Muscle layer of colon (tissue), 2 donors: ENCODE data around the gene CREM.
A peak's percentile ranks its signal among the peaks of the same experiment; 100 is the strongest.

Experiments
- H3K27ac ChIP-seq: one replicate; pipeline ENCODE4 v1.7.0; 2013; ENCODE audit warnings: low read depth, mild to moderate bottlenecking, low read length, moderate library complexity
- H3K27me3 ChIP-seq, 2 donors: one replicate each; pipeline ENCODE4 v1.7.0; 2013; ENCODE audit warnings: low read length in 2 of 2, mild to moderate bottlenecking in 2 of 2; ENCODE audit not compliant: insufficient read depth in 2 of 2, control insufficient read depth in 1 of 2
- H3K36me3 ChIP-seq: one replicate; pipeline ENCODE4 v1.7.0; 2013; ENCODE audit warnings: mild to moderate bottlenecking, low read length; ENCODE audit not compliant: insufficient read depth
- H3K4me1 ChIP-seq: one replicate; pipeline ENCODE4 v1.7.0; 2013; ENCODE audit warnings: mild to moderate bottlenecking, low read length; ENCODE audit not compliant: insufficient read depth
- H3K4me3 ChIP-seq, 2 donors: one replicate each; pipeline ENCODE4 v1.7.0; 2013; ENCODE audit warnings: low read length in 2 of 2, low read depth in 1 of 2, mild to moderate bottlenecking in 1 of 2, moderate library complexity in 1 of 2
- H3K9ac ChIP-seq: one replicate; pipeline ENCODE4 v1.7.0; 2013; ENCODE audit warnings: low read length
- H3K9me3 ChIP-seq: one replicate; pipeline ENCODE4 v1.7.0; 2013; ENCODE audit warnings: mild to moderate bottlenecking, low read length
- donor health status: abdominal sarcoma.
- donor health status: Adenocarcinoma of cecum.

The CREM gene

GRCh38 chr10:35172574-35172973, 45.9 kb downstream of the CREM start:
- Histone ChIP-seq H3K36me3 (no peaks in the 10 kb centered on the region), H3K27me3 (no peaks in the 10 kb centered on the region), H3K4me1 (no peaks in the 10 kb centered on the region), H3K27ac (no peak overlapping the region), H3K9ac (no peak overlapping the region), H3K9me3 (no peaks in the 10 kb centered on the region), H3K4me3 (no peak overlapping the region)

- Histone ChIP-seq H3K36me3 (no peaks in the 10 kb centered on the region), H3K4me1 (no peaks in the 10 kb centered on the region), H3K27ac (no peak overlapping the region), H3K27me3 (no peaks in the 10 kb centered on the region), H3K4me3 (no peak overlapping the region), H3K9ac (no peak overlapping the region), H3K9me3 (no peaks in the 10 kb centered on the region)
These were observed 51.7 kb downstream of the CREM start for GRCh38 chr10:35178331-35178730.

- Histone ChIP-seq H3K27me3 (no peaks in the 10 kb centered on the region), H3K36me3 (no peaks in the 10 kb centered on the region), H3K9me3 (no peaks in the 10 kb centered on the region), H3K27ac (no peak overlapping the region), H3K4me1 (no peaks in the 10 kb centered on the region), H3K9ac (no peak overlapping the region), H3K4me3 (no peak overlapping the region)
These were observed 56.2 kb downstream of the CREM start for GRCh38 chr10:35182631-35183510.

GRCh38 chr10:35184527-35185171, 58.0 kb downstream of the CREM start:
- no peaks in the 10 kb centered on the region for H3K36me3 ChIP-seq
- H3K27ac ChIP-seq, result no peak overlapping the region
- no peaks in the 10 kb centered on the region for H3K27me3 ChIP-seq
- H3K4me1 ChIP-seq, result no peaks in the 10 kb centered on the region
- H3K9ac ChIP-seq, result no peak overlapping the region
- H3K9me3 ChIP-seq, result no peaks in the 10 kb centered on the region
- H3K4me3 ChIP-seq, result no peak overlapping the region

GRCh38 chr10:35185260-35186034, 58.8 kb downstream of the CREM start:
- Histone ChIP-seq H3K9ac (no peak overlapping the region), H3K9me3 (no peaks in the 10 kb centered on the region), H3K36me3 (no peaks in the 10 kb centered on the region), H3K27ac (no peak overlapping the region), H3K4me1 (no peaks in the 10 kb centered on the region), H3K4me3 (no peak overlapping the region), H3K27me3 (no peaks in the 10 kb centered on the region)

- Histone ChIP-seq H3K9me3 (no peaks in the 10 kb centered on the region), H3K27me3 (no peaks in the 10 kb centered on the region), H3K4me1 (no peaks in the 10 kb centered on the region), H3K9ac (no peak overlapping the region), H3K4me3 (no peak overlapping the region), H3K27ac (no peak overlapping the region), H3K36me3 (no peaks in the 10 kb centered on the region)
These were observed 62.3 kb downstream of the CREM start for GRCh38 chr10:35188954-35189353.

GRCh38 chr10:35191523-35191922, 64.9 kb downstream of the CREM start:
- Histone ChIP-seq H3K27me3 (no peaks in the 10 kb centered on the region), H3K36me3 (no peaks in the 10 kb centered on the region), H3K4me1 (peaks cover 2% of the 10 kb centered on the region), H3K27ac (no peak overlapping the region), H3K9me3 (no peaks in the 10 kb centered on the region), H3K4me3 (no peak overlapping the region), H3K9ac (no peak overlapping the region)

- no peak overlapping the region for H3K27ac ChIP-seq
- H3K36me3 ChIP-seq, result no peaks in the 10 kb centered on the region
- no peaks in the 10 kb centered on the region for H3K27me3 ChIP-seq
- H3K4me3 ChIP-seq, result no peak overlapping the region
- no peaks in the 10 kb centered on the region for H3K9me3 ChIP-seq
- no peak overlapping the region for H3K9ac ChIP-seq
- H3K4me1 ChIP-seq, result peaks cover 4% of the 10 kb centered on the region
These were observed 66.1 kb downstream of the CREM start for GRCh38 chr10:35192645-35193249.

GRCh38 chr10:35194471-35194870, 67.8 kb downstream of the CREM start:
- no peaks in the 10 kb centered on the region for H3K36me3 ChIP-seq
- no peak overlapping the region for H3K27ac ChIP-seq
- peaks cover 4% of the 10 kb centered on the region for H3K4me1 ChIP-seq
- no peak overlapping the region for H3K4me3 ChIP-seq
- H3K9me3 ChIP-seq, result no peaks in the 10 kb centered on the region
- no peaks in the 10 kb centered on the region for H3K27me3 ChIP-seq
- no peak overlapping the region for H3K9ac ChIP-seq

GRCh38 chr10:35194906-35195305, 68.3 kb downstream of the CREM start:
- Histone ChIP-seq H3K4me3 (peak overlapping the region; percentile 29 to 63), H3K27me3 (no peaks in the 10 kb centered on the region), H3K4me1 (peaks cover 4% of the 10 kb centered on the region), H3K36me3 (no peaks in the 10 kb centered on the region), H3K9me3 (no peaks in the 10 kb centered on the region), H3K9ac (peak overlapping the region; percentile 84), H3K27ac (peak overlapping the region; percentile 95)
